Effector CD8-positive, alpha-beta T cell (primary cell): ENCODE data around the gene C7orf25.

Experiments
- DNase-seq: peaks from one replicate; lab custom pipeline; 2025; lab: John Stamatoyannopoulos, UW

The C7orf25 gene

DNA sequence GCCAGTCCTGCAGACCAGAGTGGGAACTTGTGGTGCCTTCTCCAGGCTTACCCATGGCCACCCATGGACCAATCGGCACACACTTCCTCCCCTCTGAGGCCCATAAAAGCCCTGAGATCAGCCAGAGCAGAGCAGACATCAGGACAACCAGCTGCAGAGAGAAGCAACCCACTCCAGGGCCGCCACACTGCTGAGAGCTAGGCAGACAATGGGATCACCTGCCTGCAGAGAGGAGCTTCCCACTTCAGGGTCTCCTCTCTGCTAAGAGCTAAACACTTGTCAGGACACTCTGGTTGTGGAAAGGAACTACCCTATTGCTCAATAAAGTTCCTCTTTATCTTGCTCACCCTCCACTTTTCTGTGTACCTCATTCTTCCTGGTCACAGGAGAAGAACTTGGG lies 34.0 kb downstream of the C7orf25 start:
- no peak for DNase-seq

GRCh38 chr7:42876182-42877068 lies 35.4 kb downstream of the C7orf25 start:
- no peak for DNase-seq

- no peak for DNase-seq
Observed at GRCh38 chr7:42869131-42870020, 42.5 kb downstream of the C7orf25 start.

GRCh38 chr7:42868480-42868879 lies 43.4 kb downstream of the C7orf25 start:
- no peak for DNase-seq
